Breast epithelium (tissue), 3 donors: ENCODE results near the gene MTX3.

Experiments
- POLR2A ChIP-seq: fragments of 450-650 bp; IDR thresholded peaks from one replicate; pipeline ENCODE4 v1.6.1; 2016; ENCODE audit warnings: antibody characterized with exemption, mild to moderate bottlenecking, moderate library complexity
- TF ChIP-seq, protein P1 (sequence below), 3 donors: fragments of 450-650 bp; IDR thresholded peaks; one replicate each; pipeline ENCODE4 v1.5.1; 2016 to 2017; ENCODE audit warnings: antibody characterized with exemption in 3 of 3, mild to moderate bottlenecking in 3 of 3, moderate library complexity in 3 of 3

DNA sequence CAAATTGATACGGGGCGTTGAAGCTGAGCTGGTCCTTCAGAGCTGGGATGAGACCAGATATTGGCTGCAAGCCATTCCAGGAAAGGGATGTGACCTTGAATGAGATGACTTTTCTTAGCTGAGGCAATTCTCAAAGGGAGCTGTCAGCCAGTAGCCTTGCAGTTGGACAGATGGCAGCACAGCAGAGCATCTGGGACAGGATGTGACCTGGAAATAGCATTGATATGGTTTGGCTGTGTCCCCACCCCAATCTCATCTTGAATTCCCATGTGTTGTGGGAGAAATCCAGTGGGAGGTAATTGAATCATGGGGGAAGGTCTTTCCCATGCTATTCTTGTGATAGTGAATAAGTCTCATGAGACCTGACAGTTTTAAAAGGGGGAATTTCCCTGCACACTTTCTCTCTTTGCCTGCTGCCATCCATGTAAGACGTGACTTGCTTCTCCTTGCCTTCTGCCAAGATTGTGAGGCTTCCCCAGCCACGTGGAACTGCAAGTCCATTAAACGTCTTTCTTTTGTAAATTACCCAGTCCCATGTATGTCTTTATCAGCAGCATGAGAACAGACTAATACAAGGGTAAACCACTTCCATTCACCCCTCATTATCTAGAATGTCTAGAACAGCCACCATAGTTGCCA, 19.8 kb upstream of the MTX3 start:
- TF ChIP-seq, protein P1, sequence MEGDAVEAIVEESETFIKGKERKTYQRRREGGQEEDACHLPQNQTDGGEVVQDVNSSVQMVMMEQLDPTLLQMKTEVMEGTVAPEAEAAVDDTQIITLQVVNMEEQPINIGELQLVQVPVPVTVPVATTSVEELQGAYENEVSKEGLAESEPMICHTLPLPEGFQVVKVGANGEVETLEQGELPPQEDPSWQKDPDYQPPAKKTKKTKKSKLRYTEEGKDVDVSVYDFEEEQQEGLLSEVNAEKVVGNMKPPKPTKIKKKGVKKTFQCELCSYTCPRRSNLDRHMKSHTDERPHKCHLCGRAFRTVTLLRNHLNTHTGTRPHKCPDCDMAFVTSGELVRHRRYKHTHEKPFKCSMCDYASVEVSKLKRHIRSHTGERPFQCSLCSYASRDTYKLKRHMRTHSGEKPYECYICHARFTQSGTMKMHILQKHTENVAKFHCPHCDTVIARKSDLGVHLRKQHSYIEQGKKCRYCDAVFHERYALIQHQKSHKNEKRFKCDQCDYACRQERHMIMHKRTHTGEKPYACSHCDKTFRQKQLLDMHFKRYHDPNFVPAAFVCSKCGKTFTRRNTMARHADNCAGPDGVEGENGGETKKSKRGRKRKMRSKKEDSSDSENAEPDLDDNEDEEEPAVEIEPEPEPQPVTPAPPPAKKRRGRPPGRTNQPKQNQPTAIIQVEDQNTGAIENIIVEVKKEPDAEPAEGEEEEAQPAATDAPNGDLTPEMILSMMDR (IDR thresholded peaks at IDR 0.05), result no peak
- TF ChIP-seq POLR2A, result no peak
